WI38 (cell line): ENCODE measurements around the gene MEPCE.
A peak's percentile ranks its signal among the peaks of the same experiment; 100 is the strongest.
"Not testable (repeated sequence)": the region's sequence is repeated elsewhere in the genome, so short reads cannot be mapped to it uniquely, and the experiment has no call there.

Experiments
- H3K4me3 ChIP-seq: 2 replicates; pipeline ENCODE4 v1.5.1; 2011; ENCODE audit warnings: low read depth, mild to moderate bottlenecking, control low read depth, low read length
- CTCF ChIP-seq: IDR thresholded peaks from 2 replicates; pipeline ENCODE4 v1.5.1; 2012; ENCODE audit warnings: low read depth, mild to moderate bottlenecking, control low read depth, low read length

MEPCE gene

GRCh38 chr7:100429637-100430492, at the start of gene MEPCE:
Gene MEPCE, plus strand, starts transcription at chr7:100429831. Its CDS starts 188 bp downstream, at chr7:100430019.
- TF ChIP-seq CTCF, result no peak
- H3K4me3 ChIP-seq, result peak within 1 kb of the TSS; percentile 81

GRCh38 chr7:100380196-100380595, 49.4 kb upstream of the MEPCE start:
- TF ChIP-seq CTCF, result no peak
- H3K4me3 ChIP-seq, result no peak overlapping the region

GRCh38 chr7:100381531-100382233, 47.9 kb upstream of the MEPCE start:
- H3K4me3 ChIP-seq, result not testable (repeated sequence)

- not testable (repeated sequence) for H3K4me3 ChIP-seq
Measured at GRCh38 chr7:100382234-100382853, 47.3 kb upstream of the MEPCE start.

GRCh38 chr7:100384628-100385294, 44.9 kb upstream of the MEPCE start:
- no peak for TF ChIP-seq CTCF
- no peak overlapping the region for H3K4me3 ChIP-seq

- no peak for TF ChIP-seq CTCF
- no peak overlapping the region for H3K4me3 ChIP-seq
Measured at GRCh38 chr7:100386940-100387339, 42.7 kb upstream of the MEPCE start.

- H3K4me3 ChIP-seq, result no peak overlapping the region
- TF ChIP-seq CTCF, result no peak
Measured at GRCh38 chr7:100387695-100388094, 41.9 kb upstream of the MEPCE start.
